SK-N-SH (cell line): ENCODE measurements around the gene SSTR4. TPM values are rescaled to one million over a fixed set of nuclear protein-coding genes. Genes with fewer than 3 reads are reported as not detected.

Experiments
- CTCF ChIA-PET: fragments of 300-600, 350-600 bp; formaldehyde crosslinking; extraction: SDS; loops from one replicate; lab custom pipeline; 2021; lab: Yijun Ruan, JAX
- POLR2A ChIA-PET: fragments of 350-600 bp; sonication (Branson Sonifier 250); formaldehyde crosslinking; extraction: SDS; loops from one replicate; lab custom pipeline; 2020; ENCODE audit warnings: antibody characterized with exemption, inconsistent platforms; lab: Yijun Ruan, JAX
- DNase-seq: peaks from one replicate; pipeline ENCODE4 v3.0.0; 2012
- H2AFZ ChIP-seq: fragments of 200-600 bp; sonication (generic); 2 replicates; pipeline ENCODE4 v1.8.1; 2016; ENCODE audit warnings: antibody characterized with exemption, mild to moderate bottlenecking, low read depth
- H3F3A ChIP-seq: fragments of 200-600 bp; sonication (generic); replicated peaks from 2 replicates; pipeline ENCODE3; 2016; ENCODE audit warnings: antibody characterized with exemption, mild to moderate bottlenecking; ENCODE audit not compliant: insufficient read depth
- H3K27ac ChIP-seq, 2 experiments: fragments of 200-500 bp in 1 of 2; fragments of 200-600 bp in 1 of 2; sonication (Bioruptor generic) in 1 of 2; sonication (generic), shearing (Covaris generic) in 1 of 2; 2 replicates each; pipeline versions ENCODE4 v1.5.1 to v1.6.1; 2014 to 2016; ENCODE audit warnings: low read depth in 2 of 2, inconsistent platforms in 1 of 2, low read length in 1 of 2, mild to moderate bottlenecking in 1 of 2, mixed read lengths in 1 of 2
- H3K27me3 ChIP-seq: fragments of 200-600 bp; sonication (generic), shearing (Covaris generic); 2 replicates; pipeline ENCODE4 v1.6.1; 2016; ENCODE audit warnings: mixed run types; ENCODE audit not compliant: insufficient read depth
- H3K36me3 ChIP-seq, 2 experiments: fragments of 200-500 bp in 1 of 2; fragments of 200-600 bp in 1 of 2; sonication (Bioruptor generic) in 1 of 2; sonication (generic) in 1 of 2; replicated peaks in 1 of 2; 2 replicates each; pipeline versions ENCODE3 to v1.5.1; 2014 to 2016; ENCODE audit warnings: low read length in 1 of 2, mild to moderate bottlenecking in 1 of 2; ENCODE audit not compliant: insufficient read depth in 2 of 2, control insufficient read depth in 1 of 2
- H3K4me1 ChIP-seq, 2 experiments: fragments of 200-500 bp in 1 of 2; fragments of 200-600 bp in 1 of 2; sonication (Bioruptor generic) in 1 of 2; sonication (generic), shearing (Covaris generic) in 1 of 2; 2 replicates each; pipeline versions ENCODE4 v1.5.1 to v1.6.1; 2014 to 2016; ENCODE audit warnings: low read depth in 1 of 2, low read length in 1 of 2, mixed run types in 1 of 2; ENCODE audit not compliant: insufficient read depth in 2 of 2, control insufficient read depth in 1 of 2
- H3K4me2 ChIP-seq: fragments of 200-600 bp; sonication (generic), shearing (Covaris generic); 2 replicates; pipeline ENCODE4 v1.6.1; 2017; ENCODE audit warnings: mixed run types
- H3K4me3 ChIP-seq, 2 experiments: fragments of 200-500 bp in 1 of 2; fragments of 200-600 bp in 1 of 2; sonication (Bioruptor generic) in 1 of 2; sonication (generic), shearing (Covaris generic) in 1 of 2; 2 replicates each; pipeline versions ENCODE4 v1.5.1 to v1.8.1; 2014 to 2016; ENCODE audit warnings: low read depth in 2 of 2, inconsistent platforms in 1 of 2, low read length in 1 of 2, mild to moderate bottlenecking in 1 of 2, mixed read lengths in 1 of 2, moderate library complexity in 1 of 2
- H3K79me2 ChIP-seq: fragments of 200-600 bp; sonication (generic); 2 replicates; pipeline ENCODE4 v1.8.1; 2017; ENCODE audit warnings: mild to moderate bottlenecking; ENCODE audit not compliant: insufficient read depth
- H3K9ac ChIP-seq: fragments of 200-600 bp; sonication (generic); 2 replicates; pipeline ENCODE4 v1.6.1; 2017; ENCODE audit warnings: mixed run types
- H3K9me2 ChIP-seq: fragments of 200-600 bp; sonication (generic); 2 replicates; pipeline ENCODE4 v1.6.1; 2017; ENCODE audit warnings: mixed run types
- H3K9me3 ChIP-seq: fragments of 200-600 bp; sonication (generic); 2 replicates; pipeline ENCODE4 v1.6.1; 2017; ENCODE audit warnings: mixed run types, mild to moderate bottlenecking, moderate library complexity
- H4K20me1 ChIP-seq: fragments of 200-600 bp; sonication (generic); 2 replicates; pipeline ENCODE4 v1.6.1; 2017; ENCODE audit warnings: mild to moderate bottlenecking, mixed run types; ENCODE audit not compliant: insufficient read depth
- EZH2phosphoT487 ChIP-seq: fragments of 200-600 bp; sonication (generic); IDR thresholded peaks from 2 replicates; pipeline ENCODE4 v1.6.1; 2017; ENCODE audit warnings: low read depth, mixed run types, mild to moderate bottlenecking, antibody characterized with exemption, moderate library complexity, borderline replicate concordance
- GABPA ChIP-seq: IDR thresholded peaks from 2 replicates; pipeline ENCODE4 v1.4.0; 2012; ENCODE audit warnings: low read depth, mild to moderate bottlenecking
- GATA2 ChIP-seq: sonication (generic); formaldehyde crosslinking; IDR thresholded peaks from 2 replicates; pipeline ENCODE4 v1.5.0; 2020; ENCODE audit warnings: mild to moderate bottlenecking, missing genetic modification reagents
- JUND ChIP-seq: IDR thresholded peaks from 2 replicates; pipeline ENCODE4 v1.4.0; 2012
- MXI1 ChIP-seq: IDR thresholded peaks from 2 replicates; pipeline ENCODE4 v1.6.1; 2012; ENCODE audit warnings: mild to moderate bottlenecking, low read depth, low read length, improper control_type of control experiment
- NRF1 ChIP-seq: IDR thresholded peaks from 2 replicates; pipeline ENCODE4 v1.6.1; 2012; ENCODE audit warnings: low read depth, mild to moderate bottlenecking, low read length
- POLR2AphosphoS5 ChIP-seq: IDR thresholded peaks from 2 replicates; pipeline ENCODE4 v1.6.1; 2012; ENCODE audit warnings: low read depth, low read length
- RAD21 ChIP-seq: IDR thresholded peaks from 2 replicates; pipeline ENCODE4 v1.6.1; 2012; ENCODE audit warnings: mild to moderate bottlenecking, low read length
- TAF1 ChIP-seq: IDR thresholded peaks from 2 replicates; pipeline ENCODE4 v1.6.1; 2012; ENCODE audit warnings: low read depth, mild to moderate bottlenecking, low read length, moderate library complexity, borderline replicate concordance
- TEAD4 ChIP-seq: IDR thresholded peaks from 2 replicates; pipeline ENCODE4 v1.4.0; 2012; ENCODE audit warnings: mild to moderate bottlenecking, borderline replicate concordance; ENCODE audit not compliant: insufficient read depth
- WGBS: methylation state at CpG from one replicate; pipeline ENCODE4 v1.1.6; 2017; ENCODE audit warnings: low lambda C conversion rate; 5-methylcytosine and 5-hydroxymethylcytosine counted together
- polyA plus RNA-seq, 3 experiments: library from polyadenylated mRNA; depleted of rRNA; stranded (reverse); fragments of >200 nt; gene quantifications; 2 replicates each; pipeline ENCODE4 v1.2.3, GENCODE V29; 2012
- TF ChIP-seq, protein P1 (sequence below): fragments of 150-350 bp; IDR thresholded peaks from 2 replicates; pipeline ENCODE4 v1.6.1; 2017; ENCODE audit warnings: antibody characterized with exemption, low read length, low read depth, borderline replicate concordance
- TF ChIP-seq, protein P2 (sequence below): IDR thresholded peaks from 2 replicates; pipeline ENCODE4 v1.4.0; 2012; ENCODE audit warnings: low read depth
- TF ChIP-seq, protein P3 (sequence below): fragments of 150-350 bp; IDR thresholded peaks from 2 replicates; pipeline ENCODE4 v1.6.1; 2016; ENCODE audit warnings: mild to moderate bottlenecking, low read depth, low read length
- TF ChIP-seq, protein P4 (sequence below): IDR thresholded peaks from 2 replicates; pipeline ENCODE4; 2012

The SSTR4 gene
- polyA plus RNA-seq, 1 of the 3 experiments (the other 2 are of a cell fraction), result not detected

DNA sequence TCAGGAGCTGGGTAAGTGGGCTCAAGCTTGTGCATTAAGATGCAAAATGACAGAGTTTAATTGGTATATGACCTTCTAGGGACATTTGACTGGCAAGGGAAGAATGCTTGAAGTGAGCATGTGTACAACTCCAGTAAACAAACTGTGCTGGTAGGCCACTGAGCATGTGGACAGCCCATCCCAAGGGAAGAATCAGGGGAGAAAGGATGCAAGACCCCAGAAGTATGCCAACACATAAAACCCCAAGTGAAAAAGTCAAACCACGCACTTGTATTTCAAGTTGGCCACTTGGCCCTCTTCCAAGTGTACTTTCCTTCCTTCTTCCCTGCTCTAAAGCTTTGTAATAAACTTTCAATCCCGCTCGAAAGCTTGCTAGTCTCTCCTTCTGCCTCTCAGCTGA lies 24.7 kb downstream of the SSTR4 start (continued):
- TF ChIP-seq EZH2phosphoT487, result no peak
- TF ChIP-seq, protein P1, sequence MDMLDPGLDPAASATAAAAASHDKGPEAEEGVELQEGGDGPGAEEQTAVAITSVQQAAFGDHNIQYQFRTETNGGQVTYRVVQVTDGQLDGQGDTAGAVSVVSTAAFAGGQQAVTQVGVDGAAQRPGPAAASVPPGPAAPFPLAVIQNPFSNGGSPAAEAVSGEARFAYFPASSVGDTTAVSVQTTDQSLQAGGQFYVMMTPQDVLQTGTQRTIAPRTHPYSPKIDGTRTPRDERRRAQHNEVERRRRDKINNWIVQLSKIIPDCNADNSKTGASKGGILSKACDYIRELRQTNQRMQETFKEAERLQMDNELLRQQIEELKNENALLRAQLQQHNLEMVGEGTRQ, result no peak
- TF ChIP-seq, protein P2, sequence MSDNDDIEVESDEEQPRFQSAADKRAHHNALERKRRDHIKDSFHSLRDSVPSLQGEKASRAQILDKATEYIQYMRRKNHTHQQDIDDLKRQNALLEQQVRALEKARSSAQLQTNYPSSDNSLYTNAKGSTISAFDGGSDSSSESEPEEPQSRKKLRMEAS, result no peak
- no peak for TF ChIP-seq TAF1
- TF ChIP-seq RAD21, result no peak
- no peak for TF ChIP-seq GABPA

DNA sequence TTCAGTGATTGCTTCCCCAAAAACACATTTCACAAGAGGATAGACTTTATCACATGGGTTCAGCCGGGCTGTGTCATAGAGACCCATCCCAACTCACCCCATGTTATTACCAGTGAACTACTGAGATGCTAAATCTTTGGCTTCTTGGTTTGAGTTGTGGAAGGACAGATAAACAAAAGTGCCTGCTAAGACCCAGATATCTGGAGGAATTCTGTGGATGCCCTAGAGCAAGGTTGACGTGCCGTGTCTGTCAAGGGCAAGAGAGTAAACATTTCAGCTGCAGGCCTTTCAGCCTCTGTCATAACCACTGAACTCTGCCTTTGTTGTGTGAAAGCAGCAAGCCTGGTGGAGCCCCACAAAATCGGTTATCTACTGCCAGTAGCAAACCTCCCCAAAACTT lies 25.5 kb downstream of the SSTR4 start:
- 22% methylated on average over 4 of the region's 4 CpGs for WGBS
- Histone ChIP-seq H3K9me2 (no peaks in the 10 kb centered on the region), H3K4me1 (no peaks in the 10 kb centered on the region), H2AFZ (no peak overlapping the region), H4K20me1 (no peaks in the 10 kb centered on the region), H3F3A (no peaks in the 10 kb centered on the region), H3K4me2 (no peak overlapping the region), H3K4me3 (no peak overlapping the region), H3K9me3 (no peaks in the 10 kb centered on the region), H3K27me3 (peaks cover 17% of the 10 kb centered on the region; the same call in 1 of the 2 replicates), H3K79me2 (no peaks in the 10 kb centered on the region), H3K27ac (no peak overlapping the region), H3K36me3 (no peaks in the 10 kb centered on the region), H3K9ac (no peak overlapping the region)
- TF ChIP-seq, protein P3, sequence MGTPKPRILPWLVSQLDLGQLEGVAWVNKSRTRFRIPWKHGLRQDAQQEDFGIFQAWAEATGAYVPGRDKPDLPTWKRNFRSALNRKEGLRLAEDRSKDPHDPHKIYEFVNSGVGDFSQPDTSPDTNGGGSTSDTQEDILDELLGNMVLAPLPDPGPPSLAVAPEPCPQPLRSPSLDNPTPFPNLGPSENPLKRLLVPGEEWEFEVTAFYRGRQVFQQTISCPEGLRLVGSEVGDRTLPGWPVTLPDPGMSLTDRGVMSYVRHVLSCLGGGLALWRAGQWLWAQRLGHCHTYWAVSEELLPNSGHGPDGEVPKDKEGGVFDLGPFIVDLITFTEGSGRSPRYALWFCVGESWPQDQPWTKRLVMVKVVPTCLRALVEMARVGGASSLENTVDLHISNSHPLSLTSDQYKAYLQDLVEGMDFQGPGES, result no peak
- TF ChIP-seq POLR2AphosphoS5 (no peak), JUND (no peak), TEAD4 (no peak), GATA2 (CRISPR knock-in tag) (no peak), NRF1 (no peak), MXI1 (no peak)
- TF ChIP-seq, protein P2, result no peak
- TF ChIP-seq, protein P4, sequence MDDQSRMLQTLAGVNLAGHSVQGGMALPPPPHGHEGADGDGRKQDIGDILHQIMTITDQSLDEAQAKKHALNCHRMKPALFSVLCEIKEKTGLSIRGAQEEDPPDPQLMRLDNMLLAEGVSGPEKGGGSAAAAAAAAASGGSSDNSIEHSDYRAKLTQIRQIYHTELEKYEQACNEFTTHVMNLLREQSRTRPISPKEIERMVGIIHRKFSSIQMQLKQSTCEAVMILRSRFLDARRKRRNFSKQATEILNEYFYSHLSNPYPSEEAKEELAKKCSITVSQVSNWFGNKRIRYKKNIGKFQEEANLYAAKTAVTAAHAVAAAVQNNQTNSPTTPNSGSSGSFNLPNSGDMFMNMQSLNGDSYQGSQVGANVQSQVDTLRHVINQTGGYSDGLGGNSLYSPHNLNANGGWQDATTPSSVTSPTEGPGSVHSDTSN, result no peak
- ChIA-PET POLR2A (no interaction called here), CTCF (interaction anchor here (1.2 kb wide), 1 partner anchor 280 kb away, joined by 3 read pairs; no protein-coding TSS in a partner anchor)
- no peak for DNase-seq
